T-helper 22 cell (primary cell): Measurements from ENCODE around the gene LRWD1.
"Not testable (repeated sequence)": the region's sequence is repeated elsewhere in the genome, so short reads cannot be mapped to it uniquely, and the experiment has no call there.

ENCODE experiments used
- DNase-seq: peaks from one replicate; pipeline ENCODE4 v3.0.0-alpha.2; 2020; ENCODE audit warnings: low read depth

LRWD1 gene

DNA sequence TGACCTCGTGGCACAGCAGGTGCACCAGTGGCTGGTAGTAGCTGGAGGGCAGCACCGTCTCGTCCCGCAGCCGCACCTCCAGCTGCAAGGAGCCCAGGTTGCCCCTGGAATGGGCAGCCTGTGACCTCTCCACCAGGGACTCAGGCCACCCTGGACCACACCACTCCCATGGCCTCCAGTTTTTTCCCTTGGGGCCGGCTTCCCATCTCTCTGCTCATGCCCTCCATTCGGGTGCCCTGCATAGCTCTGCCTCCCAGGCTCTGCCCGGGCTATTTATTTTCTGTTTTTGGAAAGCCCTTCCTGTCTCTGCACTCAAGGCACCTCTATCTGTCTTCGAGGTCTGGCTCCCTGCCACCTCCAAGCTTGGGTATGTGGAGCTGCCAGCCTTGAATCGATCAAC, 32.1 kb downstream of the LRWD1 start:
- DNase-seq: not testable (repeated sequence)

DNA sequence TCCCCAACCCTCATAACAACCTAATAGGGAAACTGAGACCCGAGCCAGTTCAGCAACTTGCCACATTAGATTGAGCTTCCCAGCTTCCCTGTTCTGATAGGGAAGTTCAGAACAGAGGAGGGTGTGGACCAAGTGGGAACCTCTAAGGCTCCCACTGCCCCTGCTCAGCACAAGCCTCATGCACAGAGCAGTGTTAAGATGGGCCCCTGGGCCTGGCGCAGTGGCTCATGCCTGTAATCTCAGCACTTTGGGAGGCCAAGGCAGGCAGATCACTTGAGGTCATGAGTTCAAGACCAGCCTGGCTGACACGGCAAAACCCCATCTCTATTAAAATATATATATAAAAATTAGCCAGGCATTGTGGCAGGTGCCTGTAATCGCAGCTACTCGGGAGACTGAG, 32.5 kb downstream of the LRWD1 start:
- DNase-seq: not testable (repeated sequence)

DNA sequence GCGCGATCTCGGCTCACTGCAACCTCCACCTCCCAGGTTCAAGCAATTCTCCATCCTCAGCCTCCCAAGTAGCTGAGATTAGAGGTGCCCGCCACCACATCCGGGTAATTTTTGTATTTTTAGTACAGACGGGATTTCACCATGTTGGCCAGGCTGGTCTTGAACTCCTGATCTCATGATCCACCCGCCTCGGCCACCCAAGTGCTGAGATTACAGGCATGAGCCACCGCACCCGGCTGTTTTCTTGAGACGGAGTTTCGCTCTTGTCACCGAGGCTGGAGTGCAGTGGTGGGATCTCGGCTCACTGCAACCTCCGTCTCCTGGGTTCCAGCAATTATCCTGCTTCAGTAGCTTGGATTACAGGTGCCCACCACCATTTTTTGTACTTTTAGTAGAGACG, 33.5 kb downstream of the LRWD1 start:
- DNase-seq: not testable (repeated sequence)

DNA sequence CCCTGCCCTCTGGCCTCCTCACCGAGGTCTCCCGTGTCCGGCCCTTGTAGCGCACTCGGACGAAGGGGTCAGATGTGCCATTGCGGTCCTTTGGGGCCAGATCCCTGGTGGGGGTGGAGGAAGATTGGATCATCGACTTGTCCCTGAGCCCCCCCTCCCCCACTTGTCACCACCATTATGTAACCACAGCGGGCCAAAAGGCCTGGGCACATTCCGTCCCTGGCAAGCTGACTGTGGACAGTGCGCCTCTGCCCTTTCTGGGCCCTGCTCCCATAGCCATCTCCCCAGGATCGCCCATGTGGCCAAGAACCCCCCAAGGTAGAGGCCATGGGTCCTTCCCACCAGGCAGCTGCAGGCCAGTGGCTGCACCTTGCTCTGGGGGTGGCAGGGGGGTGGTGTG, 38.4 kb downstream of the LRWD1 start:
- not testable (repeated sequence) for DNase-seq

DNA sequence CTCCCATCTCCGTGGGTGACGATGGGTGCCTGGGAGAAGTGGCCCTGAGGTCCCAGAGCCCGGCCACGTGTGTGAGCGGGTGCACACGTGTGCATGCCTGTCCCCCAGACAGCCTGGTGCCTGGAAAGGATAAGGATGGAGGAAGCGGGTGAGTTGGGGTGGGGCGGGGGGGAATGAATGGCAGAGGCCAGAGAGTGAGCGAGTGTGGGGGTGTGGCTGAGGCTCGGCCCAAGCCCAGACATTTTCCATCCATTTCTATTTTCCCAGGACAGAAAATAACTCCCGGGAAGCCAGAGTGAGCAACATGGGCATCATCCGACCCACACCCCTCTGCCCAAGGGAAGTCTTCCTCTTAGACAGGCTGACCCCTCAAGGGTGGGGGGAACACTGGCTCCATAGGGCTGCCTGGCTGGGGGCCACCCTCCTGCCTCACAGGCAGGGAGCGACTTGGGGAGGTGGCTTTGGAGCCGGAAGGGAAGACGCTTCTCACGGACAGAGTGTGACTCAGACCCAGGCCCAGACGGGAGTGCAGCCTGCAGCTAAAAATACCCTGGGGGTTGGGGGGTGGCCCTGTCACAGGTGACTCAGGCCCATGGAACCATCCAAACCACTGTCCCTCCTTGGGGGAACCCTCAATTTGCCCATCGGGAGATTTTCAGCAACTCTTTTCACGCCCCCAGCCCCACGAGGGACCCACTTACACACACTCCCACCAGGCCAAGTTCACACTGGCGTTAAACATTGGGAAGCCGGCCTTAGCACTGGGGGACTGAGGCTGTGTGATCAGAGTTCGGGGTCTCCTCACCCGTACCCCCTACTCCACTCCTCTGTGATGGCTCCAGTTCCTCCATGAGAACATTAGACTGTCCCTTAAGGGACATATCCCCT, 40.8 kb downstream of the LRWD1 start:
- DNase-seq: not testable (repeated sequence)

DNA sequence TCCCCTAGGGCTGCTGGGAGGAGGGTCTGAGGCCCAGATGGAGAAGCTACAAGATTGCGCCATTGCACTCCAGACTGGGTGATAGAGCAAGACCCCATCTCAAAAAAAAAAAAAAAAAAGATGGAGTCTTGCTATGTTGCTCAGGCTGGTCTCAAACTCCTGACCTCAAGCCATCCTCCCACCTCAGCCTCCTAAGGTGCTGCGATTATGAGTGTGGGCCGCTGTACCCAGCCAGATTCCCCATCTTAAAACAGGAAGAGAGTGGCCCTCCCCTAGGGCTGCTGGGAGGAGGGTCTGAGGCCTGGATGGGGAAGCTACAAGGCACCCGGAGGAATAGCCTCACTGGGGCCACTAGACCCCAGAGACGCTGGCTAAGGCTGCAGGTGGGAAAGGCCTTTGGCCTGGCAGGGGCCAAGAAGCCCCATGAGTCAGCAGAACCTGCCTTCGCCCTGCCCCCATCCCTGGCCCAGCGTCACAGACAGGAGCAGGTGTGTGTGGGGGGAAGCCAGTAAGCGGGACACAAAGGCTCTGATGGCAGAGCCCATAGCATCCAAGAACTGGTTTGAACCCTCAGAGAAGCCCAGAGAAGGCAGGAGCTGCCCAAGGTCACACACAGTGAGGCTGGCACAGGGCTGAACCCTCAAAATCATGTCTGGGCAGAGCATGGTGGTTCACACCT, 42.8 kb downstream of the LRWD1 start:
- not testable (repeated sequence) for DNase-seq

DNA sequence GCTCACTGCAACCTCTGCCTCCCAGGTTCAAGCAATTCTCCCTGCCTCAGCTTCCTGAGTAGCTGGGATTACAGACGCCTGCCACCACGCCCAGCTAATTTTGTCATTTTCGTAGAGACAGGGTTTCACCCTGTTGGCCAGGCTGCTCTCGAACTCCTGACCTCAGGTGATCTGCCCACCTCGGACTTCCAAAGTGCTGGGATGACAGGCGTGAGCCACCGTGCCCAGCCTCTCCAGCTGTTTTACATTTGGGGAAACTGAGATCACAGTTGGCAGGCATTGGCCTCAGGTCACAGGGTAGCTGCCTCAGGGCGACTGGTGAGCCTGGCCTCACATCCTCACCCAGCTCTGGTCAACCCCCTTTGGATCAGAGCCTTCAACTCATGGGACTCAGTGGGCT, 45.8 kb downstream of the LRWD1 start:
- DNase-seq: not testable (repeated sequence)

DNA sequence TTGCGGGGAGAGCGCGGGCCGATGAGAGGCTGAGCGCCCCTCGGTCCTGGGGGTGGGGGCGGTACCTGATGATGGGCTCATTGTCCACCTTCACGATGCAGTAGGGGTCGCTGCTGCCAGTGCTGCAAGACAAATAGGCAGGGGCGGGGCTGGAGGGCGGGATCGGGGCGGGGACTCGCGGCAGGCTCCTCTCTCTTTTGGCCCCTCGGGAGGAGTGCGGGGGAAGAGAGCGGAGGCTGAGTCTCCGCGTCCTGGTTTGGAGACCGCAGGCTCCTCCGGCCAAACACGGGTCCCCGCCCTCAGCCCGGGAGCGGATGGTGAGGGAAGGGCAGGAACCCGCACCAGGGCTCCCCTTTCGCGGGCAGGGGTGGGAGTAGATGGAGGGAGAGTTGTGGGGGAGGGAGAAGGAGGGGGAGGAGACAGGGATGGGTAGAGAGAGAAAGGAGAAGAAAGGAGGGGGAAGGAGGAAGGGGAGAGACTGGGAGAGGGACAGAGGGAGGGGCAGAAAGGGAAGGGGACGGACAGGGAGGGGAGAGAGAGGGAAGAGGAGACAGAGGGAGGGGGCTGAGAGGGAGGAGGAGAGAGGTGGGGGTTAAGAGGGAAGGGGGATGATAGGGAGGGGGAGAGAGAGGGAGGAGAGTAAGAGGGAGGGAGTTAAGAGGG, 47.2 kb downstream of the LRWD1 start:
- DNase-seq: not testable (repeated sequence)

DNA sequence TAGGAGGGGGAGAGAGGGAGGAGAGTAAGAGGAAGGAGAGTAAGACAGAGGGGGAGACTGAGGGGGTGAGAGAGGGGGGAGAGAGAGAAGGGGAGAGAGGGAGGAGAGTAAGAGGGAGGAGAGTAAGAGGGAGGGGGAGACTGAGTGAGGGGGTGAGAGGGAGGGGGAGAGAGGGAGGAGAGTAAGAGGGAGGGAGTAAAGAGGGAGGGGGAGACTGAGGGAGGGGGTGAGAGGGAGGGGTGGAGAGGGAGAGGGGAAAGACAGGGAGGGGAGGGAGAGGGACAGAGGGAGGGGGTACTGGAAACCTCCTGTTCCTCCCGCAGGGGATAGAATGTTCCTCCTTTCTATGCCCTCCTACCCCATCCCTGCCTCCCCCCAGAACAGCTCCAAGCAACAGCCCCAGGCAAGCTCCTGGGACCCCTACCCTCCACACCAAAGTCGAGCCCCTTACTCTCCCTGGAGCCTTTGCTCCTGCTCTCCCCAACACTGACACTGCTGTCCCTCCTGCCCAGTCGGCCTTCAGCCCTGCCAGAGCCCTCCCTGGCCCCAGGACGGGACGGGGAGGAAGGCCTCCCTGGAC, 47.9 kb downstream of the LRWD1 start:
- not testable (repeated sequence) for DNase-seq

DNA sequence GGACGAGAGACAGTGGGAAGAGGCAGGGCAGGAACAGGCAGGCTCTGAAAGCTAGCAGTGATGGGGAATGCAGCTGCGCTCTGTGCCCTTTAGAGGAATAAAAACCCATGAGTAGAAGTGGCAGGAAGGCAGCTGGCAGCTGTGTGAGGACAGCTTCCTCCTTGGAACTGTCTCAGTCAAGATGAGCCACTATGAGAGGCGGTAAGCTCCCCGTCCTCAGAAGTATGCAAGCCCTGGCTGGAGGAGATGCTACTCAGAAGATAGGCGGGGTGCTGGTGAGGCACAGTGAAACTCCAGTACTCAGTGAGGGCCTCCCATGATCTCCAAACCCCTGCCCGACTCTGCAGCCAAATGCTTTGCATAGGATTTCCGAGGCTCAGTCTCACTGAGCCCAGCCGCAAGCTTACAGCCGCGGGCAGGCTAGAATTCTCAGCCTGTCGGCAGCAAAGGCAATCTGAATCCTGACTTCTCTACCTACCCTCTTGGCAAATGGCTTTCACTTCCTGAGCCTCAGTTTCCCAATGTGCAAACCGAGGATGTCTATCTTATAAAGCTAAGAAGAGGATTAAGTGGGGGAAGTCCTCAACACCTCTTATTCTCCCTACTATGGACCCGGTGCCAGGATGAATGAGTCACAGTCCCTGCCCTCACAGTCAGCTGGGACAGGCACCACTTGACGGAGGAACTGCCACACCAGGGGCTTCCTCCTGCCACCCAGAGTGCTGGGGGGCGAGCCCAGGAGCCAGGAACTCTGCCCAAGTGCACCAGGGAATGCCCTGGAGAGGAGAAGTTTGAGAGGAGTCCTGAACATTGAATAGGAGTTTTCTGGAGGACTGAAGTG, 50.3 kb downstream of the LRWD1 start:
- not testable (repeated sequence) for DNase-seq

DNA sequence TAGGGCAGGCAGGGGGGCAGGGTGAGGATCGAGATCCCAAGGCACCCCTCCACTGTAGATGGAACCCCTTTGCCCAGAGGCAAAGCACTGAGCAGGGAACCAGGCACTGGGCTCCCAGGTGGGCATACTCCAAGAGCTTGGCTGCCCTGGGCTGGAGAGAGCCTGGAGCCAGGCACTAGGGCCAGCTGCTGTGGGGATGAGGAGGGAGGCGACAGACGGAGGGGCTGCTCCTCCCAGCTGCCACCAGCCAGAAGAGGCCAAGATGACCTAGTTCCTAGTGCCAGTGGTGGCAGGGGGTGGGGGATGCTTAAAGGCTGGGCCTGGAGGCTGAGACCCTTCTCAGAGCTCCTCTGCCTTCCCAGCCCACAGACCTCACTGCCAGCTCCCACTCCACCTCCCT, 51.1 kb downstream of the LRWD1 start:
- not testable (repeated sequence) for DNase-seq

DNA sequence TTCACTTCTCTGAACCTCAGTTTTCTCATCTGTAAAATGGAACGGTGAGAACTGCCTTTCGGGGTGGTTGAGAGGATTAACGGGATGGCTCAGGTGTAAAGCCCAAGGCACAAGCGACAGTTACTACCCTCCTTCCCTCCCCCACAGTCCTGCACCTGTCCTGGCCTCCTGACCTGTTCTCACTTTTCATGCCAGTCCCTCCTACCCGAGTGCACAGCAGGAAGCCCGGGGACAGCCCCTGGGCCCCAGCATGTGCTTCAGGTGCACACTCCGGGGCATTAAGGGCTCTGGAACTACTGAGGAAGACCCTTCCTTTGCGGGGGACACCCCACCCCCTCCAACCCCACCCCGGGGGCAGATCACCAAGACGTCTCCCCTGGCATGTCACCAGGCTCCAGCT, 52.2 kb downstream of the LRWD1 start:
- DNase-seq: not testable (repeated sequence)

DNA sequence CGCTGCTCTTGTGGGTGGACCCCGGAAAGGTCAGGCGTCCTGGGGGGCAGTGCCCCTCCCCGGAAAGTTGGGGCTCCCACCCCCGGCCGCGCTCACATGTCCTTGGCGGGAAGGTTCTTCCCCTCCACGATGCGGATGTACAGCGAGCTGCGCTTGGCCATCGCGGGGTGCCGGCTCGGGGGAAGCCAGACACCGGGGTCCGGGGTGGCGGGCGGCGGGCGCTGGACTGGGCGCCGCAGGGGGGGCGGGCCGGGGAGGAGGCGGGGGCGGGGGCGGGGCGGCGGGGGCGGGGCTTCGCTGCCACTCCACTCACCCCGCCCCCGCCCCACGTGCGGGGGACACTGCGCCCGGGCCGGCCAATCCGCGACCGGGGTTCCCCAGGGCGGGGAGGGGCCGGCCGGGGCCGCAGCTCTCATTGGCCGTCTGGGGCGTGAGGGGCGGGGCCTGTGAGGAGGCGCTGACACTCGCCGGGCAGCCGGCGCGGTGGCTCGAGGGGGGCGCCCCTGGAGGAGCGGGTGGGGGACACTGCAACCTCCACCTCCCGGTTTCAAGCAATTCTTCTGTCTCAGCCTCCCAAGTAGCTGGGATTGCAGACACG, 52.9 kb downstream of the LRWD1 start, which contains the start of gene RASA4B:
TSS of gene RASA4B (minus strand) at position 228 of the 598 bp plus-strand sequence. CDS start at position 161, 67 bp downstream.
- peak; percentile 11 for DNase-seq

DNA sequence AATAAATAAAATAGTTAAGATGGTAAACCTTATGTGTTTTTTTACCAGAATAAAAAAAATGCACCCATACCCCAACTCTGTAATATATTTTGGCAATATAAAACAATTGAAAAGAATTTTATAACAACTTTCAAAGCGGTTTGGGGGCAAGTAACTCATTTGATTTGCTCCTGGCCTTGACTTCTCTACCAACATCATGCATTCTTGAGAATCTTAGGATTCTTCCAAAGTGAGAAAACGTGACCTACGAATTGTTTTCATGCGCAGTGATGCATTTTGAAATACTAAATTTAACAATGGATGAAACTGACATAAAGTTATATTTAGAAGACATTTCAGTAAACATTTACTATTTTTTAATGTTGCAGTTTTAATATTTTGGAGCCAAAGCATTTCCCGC, 56.0 kb downstream of the LRWD1 start:
- not testable (repeated sequence) for DNase-seq
